NK-92 (cell line): ENCODE measurements around the gene DTWD1.
"Not testable (repeated sequence)": the region's sequence is repeated elsewhere in the genome, so short reads cannot be mapped to it uniquely, and the experiment has no call there.

Source experiments
- DNase-seq: peaks from one replicate; lab custom pipeline; 2025; ENCODE audit not compliant: unreplicated experiment; lab: John Stamatoyannopoulos, UW

The DTWD1 gene

DNA sequence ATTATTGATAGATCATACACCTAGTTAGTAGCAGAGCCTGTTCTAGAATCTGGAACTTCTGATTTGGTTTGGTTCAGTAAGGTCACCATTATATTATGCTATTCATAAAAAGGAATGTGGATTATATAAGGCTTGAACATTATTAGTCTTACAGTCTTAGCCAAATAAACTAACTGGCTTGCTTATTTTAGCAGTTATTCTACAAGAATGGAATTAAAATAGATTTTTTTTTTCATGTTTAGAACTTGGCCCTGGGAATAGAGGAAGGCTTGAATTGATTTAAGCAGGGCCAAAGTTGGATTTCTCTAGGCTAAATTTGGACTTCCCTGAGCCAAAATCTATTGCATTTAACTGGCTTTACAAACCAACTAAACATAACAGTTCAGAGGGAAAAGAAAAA, 24.4 kb downstream of the DTWD1 start:
- no peak for DNase-seq

DNA sequence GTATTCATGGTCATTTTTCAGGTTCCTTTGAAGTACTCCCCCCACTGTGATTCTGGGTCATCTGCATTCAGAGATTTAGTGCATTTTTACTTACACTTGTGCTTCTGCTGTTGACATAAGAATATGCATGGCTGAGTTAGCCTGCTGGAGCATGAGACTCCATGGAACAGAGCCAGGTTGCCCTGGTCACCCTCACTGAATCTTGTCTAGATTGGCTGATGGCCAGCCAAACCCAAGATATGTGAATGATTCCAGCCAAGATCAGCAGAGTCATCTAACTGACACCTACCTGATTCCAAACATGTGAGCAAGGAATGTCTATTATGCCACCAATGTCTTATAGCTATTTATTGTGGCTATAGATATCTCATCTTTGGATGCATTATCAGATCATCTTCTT, 25.1 kb downstream of the DTWD1 start:
- no peak for DNase-seq

DNA sequence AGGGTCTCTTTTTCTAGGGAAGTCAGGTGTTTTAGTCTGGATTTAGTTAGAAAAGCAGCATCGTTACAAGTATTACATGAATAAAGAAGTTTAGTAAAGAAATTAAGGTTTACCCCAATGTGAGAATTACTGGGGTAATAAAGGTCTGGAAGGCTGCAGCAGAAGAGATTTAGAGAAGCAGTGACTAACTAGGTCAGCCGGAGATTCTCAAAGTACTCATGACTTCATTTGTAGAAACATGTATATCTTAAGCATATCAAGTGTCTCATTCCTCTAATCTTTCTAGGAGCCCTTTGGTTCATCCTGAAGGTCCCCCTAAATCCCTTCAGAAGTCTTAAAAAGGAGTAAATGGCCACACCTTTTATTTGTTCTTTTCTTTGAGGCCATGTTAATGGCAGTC, 26.0 kb downstream of the DTWD1 start:
- no peak for DNase-seq

DNA sequence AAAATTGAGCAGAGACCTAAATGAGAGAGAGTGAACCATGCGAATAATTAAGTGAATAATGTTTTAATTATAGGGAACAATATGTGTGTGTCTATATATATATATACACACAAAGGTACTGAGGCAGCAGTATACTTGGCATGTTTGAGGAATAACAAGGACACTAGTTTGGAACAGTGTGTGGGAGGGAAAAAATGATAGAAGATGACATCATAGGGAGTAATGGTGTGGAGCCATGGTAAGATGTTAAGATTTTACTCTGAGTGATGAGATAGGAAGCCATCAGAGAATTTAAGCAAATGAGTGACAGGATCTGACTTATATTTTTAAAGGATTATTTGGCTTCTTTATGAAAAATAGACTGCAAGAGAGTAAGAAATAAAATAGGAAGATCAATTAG, 29.1 kb downstream of the DTWD1 start:
- DNase-seq, result no peak

DNA sequence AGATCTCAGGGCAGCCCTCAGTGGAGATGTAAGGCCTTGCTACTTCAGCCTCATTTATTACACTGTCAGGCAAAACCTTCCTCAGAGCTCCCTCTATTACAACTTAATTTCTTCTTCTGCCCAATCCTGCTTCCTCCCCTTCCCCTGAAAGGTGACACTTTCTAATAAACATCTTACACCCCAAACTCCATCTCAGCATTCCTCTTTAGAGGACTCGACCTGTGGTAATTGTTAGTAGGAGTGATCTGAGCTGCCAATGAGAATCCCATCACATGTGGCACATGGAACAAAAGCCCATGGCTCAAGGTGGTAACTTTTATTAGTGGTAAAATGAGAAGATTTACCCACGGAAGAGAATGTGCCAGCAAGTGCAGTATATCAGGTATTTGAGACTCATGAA, 29.8 kb downstream of the DTWD1 start:
- no peak for DNase-seq

DNA sequence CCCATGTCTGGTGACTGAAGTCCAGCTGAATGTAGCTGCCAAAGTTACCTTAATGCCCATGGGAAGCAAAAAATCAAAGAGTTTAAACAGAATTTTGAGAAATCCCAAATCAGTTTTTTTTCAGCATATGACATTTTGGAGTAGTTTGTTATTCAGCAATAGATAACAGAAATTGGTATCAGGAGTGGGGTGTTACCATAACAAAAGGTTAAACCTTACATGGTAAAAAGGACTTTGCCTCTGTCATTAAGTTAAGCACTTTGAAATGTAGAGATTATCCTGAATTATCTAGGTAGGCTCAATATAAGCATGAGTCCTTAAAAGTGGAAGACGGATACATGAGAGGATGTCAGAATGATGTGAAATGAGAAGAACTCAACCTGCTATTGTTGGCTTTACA, 32.1 kb downstream of the DTWD1 start:
- no peak for DNase-seq

DNA sequence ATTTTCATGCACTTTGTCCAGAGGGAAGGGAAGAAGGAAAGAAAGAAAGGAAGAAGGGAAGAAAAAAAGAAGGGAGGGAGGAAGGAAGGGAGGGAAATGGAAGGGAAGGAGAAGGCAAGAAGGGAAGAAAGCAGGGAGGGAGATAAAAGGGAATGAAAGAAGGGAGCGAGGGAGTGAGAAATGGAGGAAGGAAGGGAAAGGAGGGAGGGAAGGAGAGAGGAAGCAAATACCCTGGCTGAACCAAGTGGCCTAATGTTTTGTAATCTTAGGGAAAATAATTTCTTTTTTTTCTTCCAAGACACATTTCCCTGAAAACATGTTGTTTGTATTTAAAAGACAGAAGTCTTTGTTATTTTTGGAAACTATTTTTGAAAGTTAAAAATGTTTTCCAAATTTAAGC, 35.9 kb downstream of the DTWD1 start:
- DNase-seq, result no peak

DNA sequence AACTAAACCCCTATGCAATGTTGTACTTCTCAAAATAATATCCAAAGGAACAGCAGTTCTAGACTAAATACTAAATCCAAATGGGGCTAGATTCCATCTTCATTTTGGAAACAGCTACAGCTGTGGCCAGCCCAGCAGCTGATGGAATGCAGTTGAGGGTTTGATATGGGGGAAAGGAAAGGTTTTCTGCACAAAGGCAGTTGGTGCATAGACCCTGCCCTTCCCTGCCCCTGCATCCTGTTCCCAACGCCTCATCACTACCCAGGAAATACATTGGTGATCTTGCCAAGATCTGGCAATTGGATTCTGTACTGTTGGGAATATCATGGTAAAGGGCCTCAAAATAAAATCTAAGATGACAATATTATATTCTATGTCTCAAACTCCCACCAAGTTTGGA, 43.9 kb downstream of the DTWD1 start:
- no peak for DNase-seq

DNA sequence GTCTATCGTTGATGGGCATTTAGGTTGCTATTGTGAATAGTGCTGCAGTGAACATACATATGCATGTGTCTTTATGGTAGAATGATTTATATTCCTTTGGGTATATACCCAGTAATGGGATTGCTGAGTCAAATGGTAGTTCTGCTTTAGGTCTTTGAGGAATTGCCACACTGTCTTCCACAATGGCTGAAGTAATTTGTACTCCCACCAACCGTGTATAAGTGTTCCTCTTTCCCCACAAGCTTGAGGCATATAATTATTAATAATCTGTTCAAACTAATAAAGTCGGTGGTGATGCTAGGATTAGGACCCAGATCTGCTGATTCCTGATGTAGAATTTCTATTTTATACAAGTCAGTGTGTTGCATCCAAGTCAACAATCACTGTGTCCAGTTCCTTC, 45.6 kb downstream of the DTWD1 start:
- not testable (repeated sequence) for DNase-seq

DNA sequence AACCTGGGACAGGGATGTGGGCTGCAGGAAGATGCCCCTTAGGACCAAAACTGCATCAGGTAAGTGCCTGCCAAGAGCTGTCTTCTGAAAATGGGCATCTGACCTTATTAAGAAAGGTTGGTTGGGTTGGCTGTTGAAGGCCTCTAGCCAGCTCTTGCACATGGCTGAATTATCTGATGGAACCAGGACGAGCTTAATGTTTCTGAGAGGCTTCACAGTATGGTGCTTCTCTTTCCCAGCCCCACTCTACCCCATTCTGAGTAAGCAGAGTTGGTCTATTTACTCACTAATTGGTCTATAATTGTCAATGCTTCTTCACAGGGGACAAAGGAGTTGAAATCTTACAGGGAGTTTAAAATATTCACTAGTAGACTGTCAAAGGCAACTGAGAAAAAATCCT, 48.4 kb downstream of the DTWD1 start:
- DNase-seq, result no peak

DNA sequence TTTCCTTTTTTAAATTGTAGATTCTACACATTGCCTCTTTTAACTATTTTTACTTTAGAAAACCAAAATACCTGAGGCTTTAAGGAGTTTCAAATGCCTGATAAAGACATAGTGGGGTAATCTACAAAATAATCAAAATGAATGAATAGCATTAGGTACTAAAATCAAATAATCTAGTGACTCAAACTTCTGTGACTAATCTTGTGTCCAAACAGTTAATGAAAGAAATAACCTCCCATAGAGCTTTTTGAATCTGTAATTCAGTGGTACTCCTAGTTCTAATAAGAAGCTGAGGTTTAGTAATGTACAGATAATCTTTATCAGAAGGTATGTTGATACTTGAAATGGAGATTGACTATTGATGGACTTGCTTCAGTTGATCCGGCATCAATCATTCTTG, 53.0 kb downstream of the DTWD1 start:
- DNase-seq, result no peak

DNA sequence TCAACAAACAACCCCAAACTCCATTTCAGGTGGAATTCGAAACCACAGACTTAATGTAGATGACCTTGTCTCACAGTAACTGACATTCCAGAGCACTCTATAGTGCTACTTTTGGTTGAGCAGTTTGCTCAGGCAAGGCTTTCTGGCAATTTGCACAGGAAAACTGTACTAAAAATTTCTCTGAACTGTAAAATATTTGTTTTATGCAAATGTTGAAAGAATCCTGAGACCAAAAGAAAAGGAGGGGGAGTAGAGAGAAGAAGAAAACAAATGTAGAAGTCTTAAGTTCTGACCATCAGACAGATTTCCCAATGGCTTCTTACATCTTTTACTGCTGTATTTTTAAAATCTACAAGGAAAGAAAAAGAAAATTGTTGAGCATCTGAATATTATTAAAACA, 53.5 kb downstream of the DTWD1 start:
- no peak for DNase-seq

DNA sequence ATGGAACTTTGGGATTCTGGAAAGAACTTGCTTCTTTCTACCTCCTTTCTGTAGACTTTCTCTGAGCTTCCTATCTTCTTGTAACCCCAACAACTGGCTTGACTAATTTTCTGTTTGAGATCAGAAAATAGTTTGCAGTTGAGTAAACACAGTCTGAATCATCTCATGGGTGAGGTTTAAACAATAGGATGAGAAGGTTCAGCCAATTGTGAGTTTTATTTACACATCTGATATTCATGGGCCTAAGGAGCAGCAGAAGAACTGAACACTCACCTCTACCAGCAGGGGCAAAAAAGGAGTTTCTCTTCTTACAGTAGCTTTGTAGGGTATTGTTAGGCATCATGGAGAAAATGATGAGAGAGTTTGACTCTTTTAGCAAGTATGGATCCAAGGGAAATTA, 54.2 kb downstream of the DTWD1 start:
- no peak for DNase-seq

DNA sequence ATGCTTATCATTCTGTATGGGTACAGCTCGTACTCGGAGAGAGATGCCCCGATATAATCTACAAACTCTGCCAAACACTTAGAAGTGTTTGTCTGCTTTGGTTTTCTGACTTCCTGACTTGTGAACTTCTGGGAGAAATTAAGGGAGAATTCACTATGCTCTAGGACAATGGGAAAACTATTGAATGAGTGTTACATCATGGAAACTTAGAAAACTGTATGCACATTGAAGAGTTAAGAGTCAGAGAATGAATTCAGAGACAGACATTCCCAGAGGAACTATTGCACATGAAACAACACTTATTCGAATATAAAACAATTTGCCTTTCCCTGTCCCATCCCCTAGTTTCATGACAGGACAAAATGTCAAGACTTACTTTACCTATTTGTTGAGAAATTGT, 57.8 kb downstream of the DTWD1 start:
- no peak for DNase-seq

DNA sequence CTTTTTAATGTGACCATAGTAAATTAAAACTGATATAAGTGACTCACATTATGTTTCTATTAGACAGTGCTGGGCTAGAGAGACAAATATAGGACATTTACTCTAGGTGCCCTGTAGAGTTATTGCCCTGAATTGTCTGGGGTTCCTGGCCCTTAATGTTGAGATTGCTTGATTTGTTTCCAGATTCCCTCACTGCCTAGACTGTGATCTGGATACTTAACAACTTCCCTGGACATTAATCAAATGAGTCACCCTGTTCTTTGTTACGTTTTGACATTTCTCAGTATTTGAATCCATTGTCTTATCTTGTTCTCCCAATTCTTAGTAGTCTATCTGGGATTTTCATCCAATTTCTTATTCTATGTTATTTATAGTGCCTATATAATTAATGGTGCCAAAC, 65.8 kb downstream of the DTWD1 start:
- DNase-seq, result no peak

DNA sequence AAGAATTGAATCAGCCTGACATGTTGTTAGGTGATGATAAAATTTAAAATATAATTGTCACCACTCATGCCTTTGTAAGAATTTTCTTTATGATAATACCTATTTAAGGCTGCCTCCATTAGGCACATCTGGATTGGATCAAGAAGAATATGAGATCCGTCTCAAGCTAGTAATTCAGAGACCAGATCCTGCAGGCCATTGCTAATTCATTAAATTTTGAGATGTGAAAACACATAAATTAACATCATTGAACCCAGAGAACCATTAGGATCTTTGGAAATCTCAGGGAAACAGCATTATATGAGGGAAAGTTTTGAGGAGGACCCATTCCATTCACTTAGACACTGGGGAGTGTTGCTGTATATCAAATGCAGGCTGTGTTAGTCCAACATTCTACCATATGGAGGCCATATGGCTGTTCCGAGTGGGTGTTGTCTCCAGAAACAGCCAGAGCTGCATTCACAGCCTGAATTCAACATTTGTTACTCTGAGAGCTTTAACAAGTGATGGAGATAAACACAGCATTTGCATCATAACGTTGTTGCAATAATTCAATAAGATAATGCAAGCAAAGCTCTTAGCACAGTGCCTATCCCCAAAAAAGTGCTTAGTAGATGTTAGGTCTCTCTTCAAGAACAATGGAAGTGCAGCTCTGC, 67.4 kb downstream of the DTWD1 start:
- DNase-seq, result no peak

DNA sequence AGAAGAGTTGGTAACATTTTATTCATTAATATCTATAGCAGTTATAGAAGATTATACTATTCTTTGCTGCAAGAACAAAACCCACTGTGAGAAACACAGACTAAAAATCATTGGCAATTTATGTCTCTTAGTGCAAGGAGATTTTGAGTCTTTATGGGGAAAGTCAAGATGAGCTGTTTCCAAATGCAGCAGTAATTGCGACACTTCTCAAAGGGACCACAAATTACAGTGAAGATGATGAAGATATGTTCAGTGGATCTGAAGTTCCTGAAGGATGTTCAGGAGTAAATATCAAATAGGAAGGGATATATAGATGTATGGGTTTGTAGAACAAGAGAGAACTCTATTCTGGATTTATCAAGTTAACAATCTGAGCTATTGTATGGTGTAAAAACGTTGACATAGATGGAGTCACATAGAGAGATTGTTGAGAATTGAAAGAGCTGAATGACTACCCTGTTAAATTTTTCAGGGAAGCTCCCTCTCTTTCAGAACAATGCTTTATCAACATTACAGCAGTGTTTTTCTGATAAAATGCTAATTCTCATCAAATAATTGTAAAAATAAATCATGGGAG, 71.8 kb downstream of the DTWD1 start:
- DNase-seq, result no peak

DNA sequence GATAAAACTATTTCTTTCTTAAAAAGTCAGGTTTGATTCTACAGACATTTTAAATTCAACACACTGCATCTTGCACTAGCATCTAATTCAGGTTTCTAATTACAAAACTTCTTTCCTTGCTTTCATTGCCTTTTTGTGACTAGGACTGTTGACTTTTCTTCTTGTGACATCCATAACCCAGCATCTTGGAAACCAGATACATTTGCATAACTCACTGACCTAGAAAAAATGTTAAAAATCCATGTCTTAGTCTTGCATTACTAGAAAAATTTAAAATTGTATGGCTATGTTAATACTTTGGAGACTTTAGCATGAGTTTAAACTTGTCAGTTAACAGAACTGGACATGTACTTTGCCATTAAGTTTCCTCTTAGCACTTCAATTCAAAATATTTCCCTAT, 72.7 kb downstream of the DTWD1 start:
- no peak for DNase-seq

DNA sequence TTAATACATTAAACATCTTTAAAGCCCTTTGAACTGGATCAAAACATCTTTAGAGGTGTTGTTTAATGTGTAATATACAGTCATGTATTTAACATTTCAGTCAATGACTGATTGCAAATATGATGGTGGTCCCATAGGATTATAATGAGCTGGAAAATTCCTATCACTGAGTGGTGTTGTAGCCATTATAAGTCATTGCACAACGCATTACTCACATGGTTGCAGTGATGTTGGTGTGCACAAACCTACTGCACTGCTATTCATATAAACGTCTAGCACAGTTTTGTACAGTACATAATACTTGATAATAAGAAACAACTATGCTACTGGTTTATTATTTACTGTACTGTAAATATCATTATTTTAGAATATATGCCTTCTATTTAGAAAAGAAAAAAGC, 75.6 kb downstream of the DTWD1 start:
- DNase-seq, result no peak

DNA sequence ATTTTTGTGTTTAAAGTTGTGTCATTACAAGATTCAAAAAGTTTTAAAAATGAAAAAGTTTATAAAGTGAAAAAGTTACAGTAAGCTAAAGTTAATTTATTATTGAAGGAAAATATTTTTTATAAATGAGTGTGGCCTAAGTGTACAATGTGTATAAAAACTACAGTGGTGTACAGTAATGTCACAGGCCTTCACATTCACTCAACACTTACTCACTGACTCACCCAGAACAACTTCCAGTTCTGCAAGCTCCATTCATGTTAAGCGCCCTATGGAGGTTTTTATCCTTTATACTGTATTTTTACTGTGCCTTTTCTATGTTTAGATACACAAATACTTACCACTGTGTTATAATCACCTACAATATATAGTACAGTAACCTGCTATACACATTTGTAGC, 76.3 kb downstream of the DTWD1 start:
- DNase-seq, result no peak

DNA sequence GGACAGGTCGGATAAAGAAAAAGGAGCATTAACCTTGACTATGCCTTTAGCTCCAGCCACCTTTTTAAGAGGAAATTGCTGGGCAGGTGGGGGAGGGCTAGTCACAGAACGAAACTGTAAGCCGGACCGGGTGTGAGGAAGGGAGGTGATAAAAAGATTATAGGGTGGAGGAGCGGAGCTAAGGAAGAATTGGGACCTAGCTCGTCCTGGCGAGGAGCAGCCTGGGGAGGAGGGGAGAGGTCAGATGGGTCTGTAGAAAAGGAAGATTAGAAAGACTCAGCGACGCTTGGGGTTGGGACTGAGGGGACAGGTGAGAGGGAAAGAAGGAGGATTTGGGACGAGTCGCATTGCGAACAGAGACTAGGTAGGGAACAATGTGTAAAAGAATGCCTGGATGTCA, 82.1 kb downstream of the DTWD1 start:
- not testable (repeated sequence) for DNase-seq
